ENCODE results near the gene WWTR1.
A peak's percentile ranks its signal among the peaks of the same experiment; 100 is the strongest.

Gene WWTR1

DNA sequence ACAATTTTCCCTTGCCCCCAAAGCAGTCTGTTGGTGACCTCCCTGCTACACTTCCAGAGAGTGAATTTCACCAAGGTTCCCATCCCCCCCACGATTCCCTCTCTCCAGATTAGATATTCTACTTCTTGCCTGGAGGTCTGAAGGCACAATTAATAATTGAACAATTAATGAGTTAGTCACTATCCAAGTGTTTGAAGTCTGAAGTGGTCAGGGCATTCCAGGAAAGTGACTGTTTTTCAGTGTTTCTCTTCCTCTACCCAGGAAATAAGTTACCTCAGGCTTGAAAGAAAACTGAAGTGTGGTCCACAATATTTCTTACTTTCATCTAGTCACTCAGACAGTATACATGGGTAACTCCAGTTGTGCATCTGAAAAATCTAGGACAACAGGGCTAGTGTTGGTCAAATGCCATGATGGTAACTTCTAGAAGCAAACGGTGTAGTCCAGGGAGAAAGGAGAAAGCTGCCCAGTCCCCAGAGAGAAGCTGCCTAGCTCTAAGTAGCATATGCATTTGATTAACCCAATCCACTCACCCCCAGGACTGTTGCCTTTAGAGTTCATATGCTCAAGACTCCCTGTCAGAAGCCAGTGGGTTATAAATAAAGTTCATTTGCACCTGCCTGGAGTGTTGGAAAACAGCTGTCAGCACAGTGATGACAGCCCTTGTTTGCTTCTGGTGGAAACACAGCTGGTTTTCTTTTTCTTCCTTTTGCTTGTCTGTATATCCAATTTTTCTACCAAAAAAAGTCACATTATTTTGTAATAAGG is 185.6 kb downstream of the WWTR1 start:
- DNase-seq (ENCODE audit: low read depth): peak; percentile 68

- DNase-seq (ENCODE audit: low read depth): no peak
Measured at GRCh38 chr3:149470381-149470780, 187.4 kb downstream of the WWTR1 start.

DNA sequence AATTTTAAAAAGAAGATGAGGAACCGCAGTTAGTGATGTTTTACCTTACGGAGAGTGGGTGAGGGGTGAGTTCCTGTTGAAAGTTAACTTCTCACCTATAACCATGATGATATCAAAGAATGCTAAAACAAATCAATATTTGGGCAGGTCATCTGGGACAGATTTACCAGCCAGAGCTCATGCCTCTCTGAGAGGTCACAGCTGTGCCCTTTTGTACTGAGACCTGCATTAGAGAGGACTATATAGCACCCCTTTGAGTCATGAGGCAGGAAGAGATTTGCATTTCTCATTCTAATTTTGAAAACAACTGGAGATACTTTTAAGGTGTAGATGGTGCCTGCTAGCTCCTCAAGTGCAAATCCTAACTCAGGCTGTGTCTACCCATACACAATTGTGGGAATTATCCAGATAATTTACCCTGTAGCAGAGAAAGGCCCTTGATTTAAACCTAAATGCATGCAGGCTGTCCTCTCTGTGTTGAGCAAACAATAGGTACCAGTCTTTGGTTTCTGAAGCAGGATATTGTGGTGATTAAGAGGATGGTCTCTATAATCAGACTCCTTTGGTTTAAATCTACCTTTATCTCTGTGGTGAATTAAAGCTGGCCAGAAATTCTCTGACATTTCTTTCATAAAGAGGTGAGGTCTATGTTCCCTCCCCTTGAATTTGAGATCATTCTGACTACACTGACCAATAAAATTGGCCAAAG is 189.2 kb downstream of the WWTR1 start:
- no peak for DNase-seq (ENCODE audit: low read depth)

Measured in amniotic epithelial cell (primary cell).